HEK293T (cell line): Measurements from ENCODE around the gene DNM1L.

Experiments
- CTCF ChIA-PET: fragments of 350-600 bp; formaldehyde crosslinking; extraction: SDS; loops from one replicate; lab custom pipeline; 2021; ENCODE audit warnings: antibody characterized with exemption, inconsistent platforms; lab: Yijun Ruan, JAX
- POLR2A ChIA-PET: fragments of 350-600 bp; formaldehyde crosslinking; extraction: SDS; loops from one replicate; lab custom pipeline; 2020; ENCODE audit warnings: antibody characterized with exemption, inconsistent platforms; lab: Yijun Ruan, JAX
- DNase-seq: peaks from one replicate; pipeline ENCODE4 v3.0.0; 2012; ENCODE audit warnings: mixed read lengths; ENCODE audit errors: extremely low spot score
- ARNT ChIP-seq: fragments of 450-650 bp; IDR thresholded peaks from 2 replicates; pipeline ENCODE4 v1.6.1; 2017; ENCODE audit warnings: mild to moderate bottlenecking
- BHLHE40 ChIP-seq: fragments of 450-650 bp; IDR thresholded peaks from 2 replicates; pipeline ENCODE4 v1.6.1; 2016; ENCODE audit warnings: mild to moderate bottlenecking, moderate library complexity, borderline replicate concordance
- CTBP1 ChIP-seq: fragments of 450-650 bp; IDR thresholded peaks from 2 replicates; pipeline ENCODE4 v1.6.1; 2016; ENCODE audit warnings: borderline replicate concordance
- ELF4 ChIP-seq: fragments of 450-650 bp; IDR thresholded peaks from 2 replicates; pipeline ENCODE4 v1.6.1; 2017; ENCODE audit warnings: antibody characterized with exemption
- FOXA1 ChIP-seq: fragments of 450-650 bp; IDR thresholded peaks from 2 replicates; pipeline ENCODE4 v1.6.1; 2016; ENCODE audit warnings: mild to moderate bottlenecking
- FOXK2 ChIP-seq: fragments of 450-650 bp; IDR thresholded peaks from 2 replicates; pipeline ENCODE4 v1.6.1; 2016; ENCODE audit warnings: mild to moderate bottlenecking
- FOXM1 ChIP-seq: fragments of 450-650 bp; IDR thresholded peaks from 2 replicates; pipeline ENCODE4 v1.6.1; 2017; ENCODE audit warnings: mild to moderate bottlenecking, borderline replicate concordance
- HDGF ChIP-seq: fragments of 450-650 bp; IDR thresholded peaks from 2 replicates; pipeline ENCODE4 v1.6.1; 2017; ENCODE audit warnings: antibody characterized with exemption, borderline replicate concordance
- L3MBTL2 ChIP-seq: fragments of 450-650 bp; conservative IDR thresholded peaks from 2 replicates; pipeline ENCODE4 v1.6.1; 2016; ENCODE audit warnings: mild to moderate bottlenecking
- LEF1 ChIP-seq: fragments of 450-650 bp; IDR thresholded peaks from 2 replicates; pipeline ENCODE4 v1.6.1; 2017; ENCODE audit warnings: mild to moderate bottlenecking, borderline replicate concordance
- NFRKB ChIP-seq: fragments of 450-650 bp; IDR thresholded peaks from 2 replicates; pipeline ENCODE4 v1.6.1; 2016; ENCODE audit warnings: mild to moderate bottlenecking, moderate library complexity
- PKNOX1 ChIP-seq: fragments of 450-650 bp; IDR thresholded peaks from 2 replicates; pipeline ENCODE4 v1.6.1; 2016
- SP1 ChIP-seq: fragments of 450-650 bp; IDR thresholded peaks from 2 replicates; pipeline ENCODE4 v1.6.1; 2017
- SUZ12 ChIP-seq: fragments of 450-650 bp; IDR thresholded peaks from 2 replicates; pipeline ENCODE4 v1.6.1; 2016; ENCODE audit warnings: mild to moderate bottlenecking
- TARDBP ChIP-seq: fragments of 450-650 bp; IDR thresholded peaks from 2 replicates; pipeline ENCODE4 v1.6.1; 2016
- ZNF384 ChIP-seq: fragments of 450-650 bp; IDR thresholded peaks from 2 replicates; pipeline ENCODE4 v1.6.1; 2016

DNM1L gene

DNA sequence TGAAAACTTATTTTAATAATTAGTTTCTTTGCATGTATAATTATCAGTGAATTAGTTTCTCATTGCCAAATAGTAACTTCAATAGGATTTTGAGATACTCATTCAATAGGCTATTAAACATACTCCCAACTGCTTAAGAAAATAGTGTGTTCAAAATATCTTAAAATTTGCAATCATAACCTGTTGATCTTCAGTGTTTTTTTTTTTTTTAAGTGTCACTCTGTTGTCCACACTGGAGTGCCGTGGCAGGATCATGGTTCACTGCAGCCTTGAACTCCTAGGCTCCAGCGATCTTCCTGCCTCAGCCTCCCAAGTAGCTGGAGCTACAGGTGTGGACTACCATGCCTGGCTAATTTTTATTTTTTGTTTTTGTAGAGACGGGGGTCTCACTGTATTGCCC lies 78.1 kb downstream of the DNM1L start:
- no peak for DNase-seq
- ChIA-PET CTCF (interaction anchor here (0.7 to 2.7 kb wide), 2 partner anchors 162 to 165 kb away, joined by 5 to 15 read pairs; no protein-coding TSS in a partner anchor), POLR2A (interaction anchor here (0.9 kb wide), 1 partner anchor 160 kb away, joined by 3 read pairs; no protein-coding TSS in a partner anchor)
- TF ChIP-seq ELF4 = no peak
- TF ChIP-seq TARDBP = no peak
- TF ChIP-seq ARNT = no peak
- TF ChIP-seq SUZ12 = no peak
- no peak for TF ChIP-seq BHLHE40
- TF ChIP-seq CTBP1 = no peak
- TF ChIP-seq PKNOX1 = no peak
- no peak for TF ChIP-seq ZNF384
- no peak for TF ChIP-seq HDGF
- TF ChIP-seq NFRKB = no peak
- no peak for TF ChIP-seq FOXA1
- TF ChIP-seq FOXK2 = no peak
- TF ChIP-seq SP1 = no peak
- no peak for TF ChIP-seq FOXM1
- no peak for TF ChIP-seq L3MBTL2

DNA sequence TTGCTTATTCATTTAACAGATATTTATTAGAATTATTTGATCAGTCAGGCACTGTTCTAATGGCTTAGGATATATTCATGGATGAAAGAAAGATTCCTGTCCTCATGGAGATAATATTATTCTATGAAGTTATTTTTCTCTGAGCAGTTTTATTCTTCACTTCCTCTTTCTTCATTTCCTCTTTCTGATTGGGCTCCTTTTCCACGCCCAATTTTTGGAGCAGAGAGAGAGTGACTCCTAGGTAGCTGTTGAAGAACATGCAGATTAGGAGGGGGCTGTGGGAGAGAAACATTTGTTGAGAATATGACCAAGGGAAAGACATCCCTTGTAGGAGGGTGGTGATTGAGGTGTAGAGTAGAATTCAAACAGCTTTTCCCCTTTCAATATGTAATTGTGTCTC lies 82.6 kb downstream of the DNM1L start:
- ChIA-PET CTCF (no interaction called here), POLR2A (no interaction called here)
- TF ChIP-seq HDGF = no peak
- no peak for DNase-seq

DNA sequence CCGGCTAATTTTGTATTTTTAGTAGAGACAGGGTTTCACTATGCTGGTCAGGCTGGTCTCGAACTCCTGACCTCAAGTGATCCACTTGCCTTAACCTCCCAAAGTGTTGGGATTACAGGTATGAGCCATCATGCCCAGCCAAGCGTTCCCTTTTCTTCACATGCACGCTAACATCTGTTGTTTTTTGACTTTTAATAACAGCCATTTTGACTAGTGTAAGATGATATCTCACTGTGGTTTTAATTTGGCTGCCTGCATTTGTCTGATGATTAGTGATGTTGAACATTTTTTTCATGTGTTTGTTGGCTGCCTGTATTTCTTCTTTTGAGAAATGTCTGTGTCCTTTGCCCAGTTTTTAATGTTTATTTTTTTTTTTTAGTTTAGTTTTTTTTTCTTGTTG lies 86.8 kb downstream of the DNM1L start:
- POLR2A ChIA-PET = no interaction called here
- no peak for TF ChIP-seq TARDBP
- TF ChIP-seq SUZ12 = no peak
- TF ChIP-seq ARNT = no peak
- no peak for TF ChIP-seq FOXK2
- no peak for TF ChIP-seq NFRKB
- TF ChIP-seq LEF1 = no peak
- no peak for TF ChIP-seq FOXM1
- no peak for TF ChIP-seq SP1
- TF ChIP-seq HDGF = no peak
- DNase-seq = no peak
- CTCF ChIA-PET = no interaction called here

GRCh38 chr12:32768518-32768917 lies 89.4 kb downstream of the DNM1L start:
- ChIA-PET POLR2A (interaction anchor here (1.6 kb wide), 1 partner anchor 13 kb away, joined by 4 read pairs; the partner anchor contains the start of gene YARS2), CTCF (no interaction called here)
- TF ChIP-seq NFRKB = no peak
- no peak for TF ChIP-seq ARNT
- no peak for TF ChIP-seq SUZ12
- no peak for TF ChIP-seq FOXM1
- TF ChIP-seq LEF1 = no peak
- TF ChIP-seq SP1 = no peak
- TF ChIP-seq FOXK2 = no peak
- TF ChIP-seq ELF4 = no peak
- no peak for TF ChIP-seq ZNF384
- DNase-seq = no peak

- DNase-seq = no peak
- ChIA-PET POLR2A (interaction anchor here (1.5 kb wide), 1 partner anchor 14 kb away, joined by 4 read pairs; the partner anchor contains the start of gene YARS2), CTCF (interaction anchor here (0.6 to 1.2 kb wide), 3 partner anchors 11 to 15 kb away, joined by 5 to 9 read pairs (median 6); partner anchors contain the start of gene YARS2)
- TF ChIP-seq ELF4 (no peak), LEF1 (no peak), L3MBTL2 (no peak), HDGF (no peak), FOXA1 (no peak), BHLHE40 (no peak), SP1 (no peak), ZNF384 (no peak), NFRKB (no peak), SUZ12 (no peak), FOXK2 (no peak), PKNOX1 (no peak), TARDBP (no peak), FOXM1 (no peak), ARNT (no peak), CTBP1 (no peak)
Observed at GRCh38 chr12:32770141-32770540, 91.0 kb downstream of the DNM1L start.

DNA sequence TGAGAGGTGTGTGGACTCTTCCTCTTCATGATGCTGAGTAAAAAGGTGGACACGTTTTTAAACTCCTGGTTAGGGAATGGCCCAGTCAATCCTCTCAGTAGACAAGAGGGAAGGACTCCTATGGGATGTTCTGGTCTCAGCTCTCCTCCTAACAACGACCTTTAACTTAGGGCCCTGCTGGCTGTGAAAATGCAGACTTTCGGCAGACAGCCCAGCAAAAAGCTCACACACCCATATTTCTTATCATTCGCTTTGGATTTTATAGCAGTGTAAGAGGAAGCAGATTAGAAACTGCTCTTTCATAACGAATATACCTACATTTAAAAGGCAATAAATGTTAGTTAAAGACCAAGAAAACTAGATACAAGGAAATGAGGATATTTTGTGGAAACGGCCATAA lies 94.6 kb downstream of the DNM1L start:
- TF ChIP-seq SUZ12 (no peak), ELF4 (no peak)
- DNase-seq = no peak
- ChIA-PET POLR2A (interaction anchor here (2.1 kb wide), 1 partner anchor 18 kb away, joined by 6 read pairs; the partner anchor contains the start of gene YARS2), CTCF (interaction anchor here (0.6 kb wide), 1 partner anchor 17 kb away, joined by 3 read pairs; no protein-coding TSS in a partner anchor)

GRCh38 chr12:32776258-32776657 lies 97.2 kb downstream of the DNM1L start:
- ChIA-PET POLR2A (no interaction called here), CTCF (no interaction called here)
- no peak for DNase-seq
- no peak for TF ChIP-seq ELF4
- TF ChIP-seq SP1 = no peak
- TF ChIP-seq FOXA1 = no peak
- TF ChIP-seq SUZ12 = no peak
- no peak for TF ChIP-seq FOXK2
- no peak for TF ChIP-seq HDGF
- TF ChIP-seq NFRKB = no peak
